Bronchial epithelial cell (primary cell): ENCODE data around the gene AP1S1. TPM values are rescaled to one million over a fixed set of nuclear protein-coding genes. Genes with fewer than 3 reads are reported as not detected.

Experiments
- DNase-seq: peaks from one replicate; pipeline ENCODE4 v3.0.0-alpha.2; 2010; ENCODE audit warnings: low read depth
- FAIRE-seq: peaks from 2 replicates; lab custom pipeline; 2011; peaks lifted over from hg19 to GRCh38; lab: Jason Lieb, UNC
- H3K27me3 ChIP-seq: 2 replicates; pipeline ENCODE4 v1.5.1; 2011; ENCODE audit warnings: low read length; ENCODE audit not compliant: control insufficient read depth, insufficient read depth
- H3K36me3 ChIP-seq: 2 replicates; pipeline ENCODE4 v1.5.1; 2011; ENCODE audit warnings: low read length; ENCODE audit not compliant: control insufficient read depth, insufficient read depth
- H3K4me3 ChIP-seq: 2 replicates; pipeline ENCODE4 v1.5.1; 2011; ENCODE audit warnings: mild to moderate bottlenecking, low read depth, low read length, control low read depth
- CTCF ChIP-seq: IDR thresholded peaks from 2 replicates; pipeline ENCODE4 v1.5.1; 2011; ENCODE audit warnings: mild to moderate bottlenecking, moderate library complexity, low read length, control low read depth, inconsistent platforms; ENCODE audit not compliant: insufficient read depth, severe bottlenecking
- total RNA-seq: library from RNA; depleted of rRNA; stranded (reverse); fragments of >200 nt; gene quantifications from 2 replicates; pipeline ENCODE4 v1.2.1, GENCODE V29; 2014

Gene AP1S1
- total RNA-seq, 1 donor from 2014 or later = 176 TPM

- DNase-seq = no peak
- FAIRE-seq = no peak
- Histone ChIP-seq H3K27me3 (no peaks in the 10 kb centered on the region), H3K4me3 (no peak overlapping the region), H3K36me3 (peaks cover 13% of the 10 kb centered on the region)
- no peak for TF ChIP-seq CTCF
Measured at GRCh38 chr7:101208794-101209193, 54.5 kb downstream of the AP1S1 start.

GRCh38 chr7:101210143-101210542 lies 55.9 kb downstream of the AP1S1 start:
- Histone ChIP-seq H3K4me3 (no peak overlapping the region), H3K27me3 (no peaks in the 10 kb centered on the region), H3K36me3 (peaks cover 15% of the 10 kb centered on the region)
- FAIRE-seq (no peak), DNase-seq (no peak)
- no peak for TF ChIP-seq CTCF

Other genes starting within 250 kb of the AP1S1 start
- gene MUC3A, start 204.9 kb upstream of the AP1S1 start, total RNA-seq = under 0.01 TPM in 1 of 2 replicates, not detected in the other
- under 0.01 TPM in 2 replicates for gene MUC12, start 184.9 kb upstream of the AP1S1 start, total RNA-seq
- gene MUC17, start 134.4 kb upstream of the AP1S1 start, total RNA-seq = not detected in 2 replicates
- gene TRIM56, start 69.0 kb upstream of the AP1S1 start, total RNA-seq = 6.6 and 12.5 TPM in 2 replicates
- 20.6 and 54.2 TPM in 2 replicates for gene SERPINE1, start 27.4 kb upstream of the AP1S1 start, total RNA-seq
- gene VGF, start 11.1 kb downstream of the AP1S1 start, total RNA-seq = not detected in 2 replicates
- gene NAT16, start 25.8 kb downstream of the AP1S1 start, total RNA-seq = not detected in 2 replicates
- gene MOGAT3, start 46.6 kb downstream of the AP1S1 start, total RNA-seq = not detected in 2 replicates
- 21.8 and 27.9 TPM in 2 replicates for gene PLOD3, start 63.1 kb downstream of the AP1S1 start, total RNA-seq
- 66.9 and 72.7 TPM in 2 replicates for gene ZNHIT1, start 63.7 kb downstream of the AP1S1 start, total RNA-seq
- gene CLDN15, start 83.3 kb downstream of the AP1S1 start, total RNA-seq = 2.1 and 2.9 TPM in 2 replicates
- gene FIS1, start 90.6 kb downstream of the AP1S1 start, total RNA-seq = 209 and 272 TPM in 2 replicates
- 6.3 and 12.0 TPM in 2 replicates for gene IFT22, start 167.3 kb downstream of the AP1S1 start, total RNA-seq
- gene COL26A1, start 208.4 kb downstream of the AP1S1 start, total RNA-seq = not detected in 2 replicates